Lower leg skin (tissue), 3 donors: ENCODE data around the gene ZCCHC4.

Experiments
- CTCF ChIP-seq, 3 donors: fragments of 450-650 bp; IDR thresholded peaks; one replicate each; pipeline ENCODE4 v1.5.1; 2016; ENCODE audit warnings: antibody characterized with exemption in 3 of 3, mild to moderate bottlenecking in 3 of 3, moderate library complexity in 2 of 3
- POLR2A ChIP-seq, 2 donors: fragments of 450-650 bp; IDR thresholded peaks; one replicate each; pipeline ENCODE4 v1.6.1; 2016 to 2017; ENCODE audit warnings: antibody characterized with exemption in 2 of 2, mild to moderate bottlenecking in 1 of 2, moderate library complexity in 1 of 2

DNA sequence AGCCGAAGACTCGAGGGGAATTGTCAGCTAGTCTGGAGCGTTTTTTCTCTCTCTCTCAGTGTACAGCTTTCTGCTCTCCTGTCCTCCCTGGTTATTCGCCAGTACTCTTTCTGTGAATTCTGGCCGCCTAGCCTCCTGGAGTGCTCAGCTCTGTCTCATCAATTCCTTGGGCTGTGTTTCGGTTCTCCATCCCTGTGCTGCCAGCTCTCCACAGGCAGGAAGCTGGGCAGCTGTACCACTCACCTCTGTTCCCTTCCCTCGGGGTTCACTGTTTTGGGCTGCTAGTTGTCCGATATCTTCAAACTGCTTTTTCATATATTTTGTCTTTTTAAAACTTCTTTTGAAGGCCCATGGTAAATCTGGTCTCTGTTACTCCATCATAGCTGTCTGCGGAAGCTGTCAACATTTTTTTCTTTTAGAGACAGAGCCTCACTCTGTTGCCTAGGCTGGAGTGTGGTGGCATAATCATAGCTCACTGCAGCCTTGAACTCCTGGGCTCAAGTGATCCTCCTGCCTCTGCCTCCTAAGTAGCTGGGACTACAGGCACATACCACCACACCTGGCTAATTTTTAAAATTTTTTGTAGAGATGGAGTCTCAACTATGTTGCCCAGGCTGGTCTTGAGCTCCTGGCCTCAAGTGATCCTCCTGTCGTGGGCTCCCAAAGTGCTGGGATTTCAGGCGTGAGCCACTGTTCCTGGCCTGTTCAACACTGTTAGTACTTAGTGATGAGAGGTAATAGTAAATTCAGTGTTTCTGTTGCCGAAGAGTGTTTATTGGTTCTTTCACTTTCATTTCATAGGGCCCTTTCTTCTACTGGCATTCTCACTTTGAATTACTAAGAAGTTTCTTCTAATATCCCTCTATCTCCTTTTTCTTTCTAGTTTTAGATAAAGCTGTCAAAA, 18.6 kb downstream of the ZCCHC4 start:
- no peak for TF ChIP-seq POLR2A (IDR thresholded peaks at IDR 0.05)
- no peak for TF ChIP-seq CTCF (IDR thresholded peaks at IDR 0.05)
